Measurements from ENCODE around the gene HAP1.
"Not testable (repeated sequence)": the region's sequence is repeated elsewhere in the genome, so short reads cannot be mapped to it uniquely, and the experiment has no call there.

The HAP1 gene

DNA sequence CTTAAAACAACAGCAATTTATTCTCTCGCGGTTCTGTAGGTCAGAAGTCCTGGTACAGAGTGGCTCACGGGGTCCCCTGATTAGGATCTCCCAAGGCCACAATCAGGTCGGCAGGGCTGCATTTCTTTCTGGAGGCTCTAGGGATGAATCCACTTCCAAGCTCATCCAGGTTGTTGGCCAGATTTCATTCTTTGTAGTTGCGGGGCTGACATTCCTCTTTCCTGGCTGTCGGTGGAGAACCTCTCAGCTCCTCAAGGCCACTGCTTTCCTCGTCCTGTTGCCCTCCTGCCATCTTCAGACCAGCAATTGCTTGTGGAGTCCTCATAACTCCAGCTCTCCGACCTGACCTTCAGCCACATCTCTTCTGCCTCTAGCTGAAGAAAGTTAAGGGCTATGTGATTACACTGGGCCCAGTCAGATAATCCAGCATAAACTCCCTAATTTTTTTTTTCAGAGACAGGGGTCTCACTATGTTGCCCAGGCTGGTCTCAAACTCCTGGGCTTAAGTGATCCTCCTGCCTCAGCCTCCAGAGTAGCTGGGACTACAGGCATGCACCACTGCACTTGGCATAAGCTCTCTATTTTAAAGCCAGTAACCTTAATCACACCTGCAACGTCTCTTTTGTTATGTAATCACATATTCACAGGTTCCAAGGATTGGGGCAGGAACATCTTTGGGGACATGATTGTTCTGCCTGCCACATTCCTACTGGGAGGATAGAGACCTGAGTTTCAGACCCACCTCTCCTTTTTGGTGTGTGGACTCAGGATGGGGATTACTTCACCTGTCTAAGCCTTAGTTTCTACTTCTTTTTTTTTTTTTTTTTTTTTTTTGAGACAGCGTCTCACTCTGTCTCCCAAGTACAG, 26.4 kb downstream of the HAP1 start:
- TF ChIP-seq, protein P1, sequence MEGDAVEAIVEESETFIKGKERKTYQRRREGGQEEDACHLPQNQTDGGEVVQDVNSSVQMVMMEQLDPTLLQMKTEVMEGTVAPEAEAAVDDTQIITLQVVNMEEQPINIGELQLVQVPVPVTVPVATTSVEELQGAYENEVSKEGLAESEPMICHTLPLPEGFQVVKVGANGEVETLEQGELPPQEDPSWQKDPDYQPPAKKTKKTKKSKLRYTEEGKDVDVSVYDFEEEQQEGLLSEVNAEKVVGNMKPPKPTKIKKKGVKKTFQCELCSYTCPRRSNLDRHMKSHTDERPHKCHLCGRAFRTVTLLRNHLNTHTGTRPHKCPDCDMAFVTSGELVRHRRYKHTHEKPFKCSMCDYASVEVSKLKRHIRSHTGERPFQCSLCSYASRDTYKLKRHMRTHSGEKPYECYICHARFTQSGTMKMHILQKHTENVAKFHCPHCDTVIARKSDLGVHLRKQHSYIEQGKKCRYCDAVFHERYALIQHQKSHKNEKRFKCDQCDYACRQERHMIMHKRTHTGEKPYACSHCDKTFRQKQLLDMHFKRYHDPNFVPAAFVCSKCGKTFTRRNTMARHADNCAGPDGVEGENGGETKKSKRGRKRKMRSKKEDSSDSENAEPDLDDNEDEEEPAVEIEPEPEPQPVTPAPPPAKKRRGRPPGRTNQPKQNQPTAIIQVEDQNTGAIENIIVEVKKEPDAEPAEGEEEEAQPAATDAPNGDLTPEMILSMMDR (IDR thresholded peaks at IDR 0.05; ENCODE audit: low read depth, low read length) = no peak
- H3K27me3 ChIP-seq (ENCODE audit: insufficient read depth, low read depth, severe bottlenecking) = no peaks in the 10 kb centered on the region

DNA sequence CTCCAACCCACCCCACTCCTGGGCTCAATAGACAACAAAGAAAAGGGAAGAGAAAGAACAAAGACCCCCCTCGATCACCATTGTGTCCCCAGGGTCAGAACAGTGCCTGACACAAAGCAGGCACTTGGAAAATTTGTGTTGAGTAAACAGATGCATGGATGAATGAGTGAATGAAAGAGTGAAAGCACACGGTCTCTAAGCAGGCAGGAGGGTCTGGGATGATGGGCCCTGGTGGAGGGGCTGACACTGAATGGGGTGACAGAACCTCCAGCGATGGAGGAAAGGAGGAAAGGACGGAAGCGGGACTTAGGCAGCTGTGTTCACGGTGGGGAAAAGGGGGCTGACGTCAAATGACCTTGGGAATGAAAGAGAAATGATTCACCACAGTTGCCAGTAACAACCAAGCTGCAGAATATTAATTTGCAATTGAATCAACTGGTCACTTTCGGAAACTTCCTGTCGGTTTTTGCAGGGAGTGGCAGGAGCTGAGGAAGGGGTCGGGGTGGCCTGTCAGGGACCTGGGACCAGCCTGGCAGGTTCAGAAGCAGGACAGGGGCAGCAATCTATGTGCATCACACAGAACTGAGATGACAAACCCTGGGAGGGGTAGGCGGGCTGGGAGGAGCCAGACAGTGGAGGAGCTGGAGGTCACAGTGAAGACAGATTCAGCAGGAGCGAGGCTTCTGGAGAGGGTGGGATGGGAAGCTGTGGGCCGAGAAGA, 29.0 kb downstream of the HAP1 start:
- H3K36me3 ChIP-seq = no peaks in the 10 kb centered on the region
- TF ChIP-seq, protein P1 (IDR thresholded peaks at IDR 0.05; ENCODE audit: low read depth, low read length) = no peak
- H3K27me3 ChIP-seq (ENCODE audit: insufficient read depth, low read depth, severe bottlenecking) = no peaks in the 10 kb centered on the region
- DNase-seq = peak; percentile 62
- no peaks in the 10 kb centered on the region for H3K9me3 ChIP-seq (ENCODE audit: severe bottlenecking)
- no peak overlapping the region for H3K4me3 ChIP-seq (ENCODE audit: low read depth, low read length)
- peak overlapping the region; percentile 19 for H3K27ac ChIP-seq

More for the DNA sequence above, 26.4 kb downstream of the HAP1 start:
- no peaks in the 10 kb centered on the region for H3K36me3 ChIP-seq
- DNase-seq = no peak
- no peak overlapping the region for H3K4me3 ChIP-seq (ENCODE audit: low read depth, low read length)
- H3K27ac ChIP-seq = no peak overlapping the region
- H3K9me3 ChIP-seq (ENCODE audit: severe bottlenecking) = no peaks in the 10 kb centered on the region

DNA sequence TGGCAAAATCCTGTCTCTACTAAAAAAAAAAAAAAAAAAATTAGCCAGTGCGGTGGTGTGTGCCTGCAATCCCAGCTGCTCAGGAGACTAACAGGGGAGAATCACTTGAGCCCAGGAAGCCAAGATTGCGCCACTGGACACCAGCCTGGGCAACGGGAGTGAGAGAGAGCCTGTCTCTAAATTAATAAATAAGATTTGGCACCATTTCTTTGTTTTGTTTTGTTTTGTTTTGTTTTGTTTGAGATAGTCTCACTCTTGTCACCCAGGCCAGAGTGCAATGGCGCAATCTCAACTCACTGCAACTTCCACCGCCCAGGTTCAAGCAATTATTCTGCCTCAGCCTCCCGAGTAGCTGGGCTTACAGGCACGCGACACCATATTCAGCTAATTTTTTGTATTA, 31.7 kb downstream of the HAP1 start:
- H3K36me3 ChIP-seq = no peaks in the 10 kb centered on the region

DNA sequence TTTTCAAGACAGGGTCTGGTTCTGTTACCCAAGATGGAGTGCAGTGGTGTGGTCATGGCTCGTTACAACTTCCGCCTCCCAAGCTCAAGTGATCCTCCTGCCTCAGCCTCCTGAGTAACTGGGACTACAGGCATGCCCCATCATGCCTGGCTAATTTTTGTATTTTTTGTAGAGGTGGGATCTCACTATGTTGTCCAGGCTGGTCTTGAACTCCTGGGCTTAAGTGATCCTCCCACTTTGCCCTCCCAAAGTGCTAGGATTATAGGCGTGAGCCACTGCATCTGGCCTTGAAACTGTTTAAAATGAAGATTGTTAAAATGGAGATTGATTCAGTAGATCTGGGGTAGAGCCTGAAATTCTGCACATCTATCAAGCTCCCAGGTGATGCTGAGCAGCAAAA, 33.6 kb downstream of the HAP1 start:
- not testable (repeated sequence) for H3K36me3 ChIP-seq; H3K27ac ChIP-seq; DNase-seq; H3K27me3 ChIP-seq (ENCODE audit: insufficient read depth, low read depth, severe bottlenecking); H3K9me3 ChIP-seq (ENCODE audit: severe bottlenecking); H3K4me3 ChIP-seq (ENCODE audit: low read depth, low read length)

More for the DNA sequence above, 31.7 kb downstream of the HAP1 start:
- Histone ChIP-seq H3K27ac (no peak overlapping the region), H3K27me3 (ENCODE audit: insufficient read depth, low read depth, severe bottlenecking) (no peaks in the 10 kb centered on the region), H3K9me3 (ENCODE audit: severe bottlenecking) (no peaks in the 10 kb centered on the region), H3K4me3 (ENCODE audit: low read depth, low read length) (no peak overlapping the region)
- DNase-seq = no peak
- TF ChIP-seq, protein P1 (IDR thresholded peaks at IDR 0.05; ENCODE audit: low read depth, low read length) = no peak

DNA sequence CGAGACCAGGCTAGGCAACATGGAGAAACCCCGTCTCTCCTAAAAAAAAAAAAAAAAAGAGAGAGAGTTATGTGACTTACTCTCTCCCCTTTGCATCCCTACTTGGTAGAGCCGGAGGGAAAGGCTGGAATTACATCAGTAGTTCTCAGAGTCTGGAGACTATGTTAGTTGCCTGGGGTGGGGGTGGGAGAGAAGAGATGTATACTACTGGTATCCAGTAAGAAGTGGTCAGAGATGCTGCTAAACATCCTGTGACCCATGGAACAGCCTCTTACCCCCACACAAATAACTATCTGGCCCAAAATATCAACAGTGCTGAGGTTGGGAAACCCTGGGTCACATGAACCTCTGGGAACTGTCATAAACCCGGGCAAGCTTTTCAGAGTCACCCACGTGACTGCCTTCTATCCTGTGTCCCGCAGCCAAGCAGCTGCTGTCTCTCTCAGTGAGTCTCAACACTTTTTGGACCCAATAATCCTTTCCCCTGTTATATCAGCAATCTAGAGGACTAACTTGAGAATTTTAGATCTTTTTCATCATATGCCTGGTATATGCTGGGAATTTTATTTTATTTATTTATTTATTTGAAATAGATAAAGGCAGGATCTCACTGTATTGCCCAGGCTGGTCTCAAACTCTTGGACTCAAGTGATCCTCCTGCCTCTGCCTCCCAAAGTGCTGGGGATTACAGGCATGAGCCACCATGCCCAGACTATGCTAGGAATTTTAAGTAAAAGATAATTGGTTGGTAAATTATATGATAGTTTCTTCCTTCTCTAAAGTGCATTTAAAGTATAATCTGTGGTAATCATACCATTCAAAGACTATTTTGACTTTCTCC, 37.1 kb downstream of the HAP1 start:
- H3K27me3 ChIP-seq (ENCODE audit: insufficient read depth, low read depth, severe bottlenecking) = no peaks in the 10 kb centered on the region
- H3K9me3 ChIP-seq (ENCODE audit: severe bottlenecking) = no peaks in the 10 kb centered on the region
- H3K36me3 ChIP-seq = peaks cover 29% of the 10 kb centered on the region
- TF ChIP-seq, protein P1 (IDR thresholded peaks at IDR 0.05; ENCODE audit: low read depth, low read length) = no peak
- DNase-seq = no peak
- H3K27ac ChIP-seq = no peak overlapping the region
- no peak overlapping the region for H3K4me3 ChIP-seq (ENCODE audit: low read depth, low read length)
